Thyroid gland (tissue), 4 donors: ENCODE data around the gene RAB6C. TPM values are rescaled to one million over a fixed set of nuclear protein-coding genes. Genes with fewer than 3 reads are reported as not detected.
A peak's percentile ranks its signal among the peaks of the same experiment; 100 is the strongest.
"Not testable (repeated sequence)": the region's sequence is repeated elsewhere in the genome, so short reads cannot be mapped to it uniquely, and the experiment has no call there.

Experiments used
- DNase-seq, 2 donors: peaks; one replicate each; pipeline ENCODE4 v3.0.0-alpha.2; 2019
- H3K27ac ChIP-seq, 3 donors: fragments of 200-600 bp; sonication (generic); 1 replicate in 2 of 3; 2 replicates in 1 of 3; pipeline ENCODE4 v1.5.1; 2016 to 2019; ENCODE audit warnings: mild to moderate bottlenecking in 1 of 3, moderate library complexity in 1 of 3
- H3K27me3 ChIP-seq: fragments of 200-600 bp; sonication (generic); one replicate; pipeline ENCODE4 v1.5.1; 2019
- H3K36me3 ChIP-seq, 2 donors: fragments of 200-600 bp; sonication (generic); one replicate each; pipeline ENCODE4 v1.5.1; 2016 to 2019
- H3K4me1 ChIP-seq, 2 donors: fragments of 200-600 bp; sonication (generic); one replicate each; pipeline ENCODE4 v1.5.1; 2017 to 2019
- H3K4me3 ChIP-seq, 3 donors: fragments of 200-600 bp; sonication (generic); replicated peaks in 1 of 3; 1 replicate in 2 of 3; 2 replicates in 1 of 3; pipeline ENCODE4 v1.5.1; 2016; ENCODE audit warnings: mild to moderate bottlenecking in 1 of 3
- H3K9me3 ChIP-seq: fragments of 200-600 bp; sonication (generic); one replicate; pipeline ENCODE4 v1.5.1; 2017
- CTCF ChIP-seq, 6 experiments: fragments of 200-600 bp in 3 of 6; fragments of 450-650 bp in 3 of 6; sonication (generic) in 3 of 6; IDR thresholded peaks; one replicate each; pipeline ENCODE4 v1.5.1; 2016 to 2019; ENCODE audit warnings: antibody characterized with exemption in 6 of 6, mild to moderate bottlenecking in 2 of 6, inconsistent platforms in 1 of 6, moderate library complexity in 1 of 6
- POLR2A ChIP-seq, 2 donors: fragments of 450-650 bp; IDR thresholded peaks; one replicate each; pipeline ENCODE4 v1.6.1; 2017; ENCODE audit warnings: antibody characterized with exemption in 2 of 2, mild to moderate bottlenecking in 2 of 2, moderate library complexity in 1 of 2
- WGBS, 2 donors: methylation state at CpG; one replicate each; pipeline ENCODE4 v1.1.5; 2017; 5-methylcytosine and 5-hydroxymethylcytosine counted together
- intact Hi-C: fragments of 100-400 bp; cut with DNase I; formaldehyde crosslinking; loops from one replicate; pipeline ENCODE4 v1.15.1; 2023
- total RNA-seq, 4 donors: library from RNA; depleted of rRNA; stranded (reverse); fragments of >200 nt; gene quantifications; one replicate each; pipeline ENCODE4 v1.2.3, GENCODE V29; 2016

The RAB6C gene
- total RNA-seq, 4 donors from 2014 or later, result 0.11 to 0.40 (median 0.15) TPM; not detected in 1

DNA sequence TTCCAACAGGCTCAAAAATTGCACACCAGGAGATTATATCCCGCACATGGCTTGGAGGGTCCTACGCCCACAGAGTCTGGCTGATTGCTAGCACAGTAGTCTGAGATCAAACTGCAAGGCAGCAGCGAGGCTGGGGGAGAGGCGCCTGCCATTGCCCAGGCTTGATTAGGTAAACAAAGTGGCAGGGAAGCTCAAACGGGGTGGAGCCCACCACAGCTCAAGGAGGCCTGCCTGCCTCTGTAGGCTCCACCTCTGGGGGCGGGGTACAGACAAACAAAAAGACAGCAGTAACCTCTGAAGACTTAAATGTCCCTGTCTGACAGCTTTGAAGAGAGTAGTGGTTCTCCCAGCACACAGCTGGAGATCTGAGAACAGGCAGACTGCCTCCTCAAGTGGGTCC lies 19.3 kb downstream of the RAB6C start:
- intact Hi-C loops, H3K4me1 ChIP-seq, H3K4me3 ChIP-seq, DNase-seq, H3K27me3 ChIP-seq, H3K27ac ChIP-seq, H3K9me3 ChIP-seq, H3K36me3 ChIP-seq: not testable (repeated sequence)
- WGBS, 2 donors, result 82 to 84% methylated on average over 6 of the region's 6 CpGs

DNA sequence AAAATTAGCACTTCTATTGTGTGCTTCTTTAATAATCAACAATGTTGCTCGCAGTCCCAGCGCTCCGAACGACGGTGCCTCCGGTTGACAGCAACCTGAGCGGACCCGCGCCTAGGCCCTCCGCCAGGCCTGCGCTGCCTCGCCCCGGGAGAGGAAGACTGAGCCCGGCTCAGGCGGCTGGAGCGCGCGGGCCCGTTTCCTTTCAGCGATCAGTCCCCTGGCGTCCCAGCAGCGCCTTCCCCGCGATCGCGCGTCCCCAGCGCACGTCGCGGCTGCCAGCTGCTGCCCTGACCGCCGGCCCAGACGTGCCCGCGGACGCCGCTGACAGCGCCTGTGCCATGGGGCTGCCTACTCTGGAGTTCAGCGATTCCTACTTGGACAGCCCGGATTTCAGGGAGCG lies 26.4 kb downstream of the RAB6C start:
- intact Hi-C loops, H3K27me3 ChIP-seq, H3K36me3 ChIP-seq, H3K4me1 ChIP-seq, H3K4me3 ChIP-seq, H3K27ac ChIP-seq, H3K9me3 ChIP-seq: not testable (repeated sequence)
- WGBS, 2 donors, result 19% methylated on average over 15 of the region's 42 CpGs
- peak; percentile 11 to 29 for DNase-seq

GRCh38 chr2:130016701-130017100 lies 37.2 kb downstream of the RAB6C start:
- intact Hi-C loops, H3K27me3 ChIP-seq, H3K4me3 ChIP-seq, H3K9me3 ChIP-seq, H3K27ac ChIP-seq, H3K4me1 ChIP-seq, DNase-seq, H3K36me3 ChIP-seq: not testable (repeated sequence)
- WGBS, 2 donors, result 78 to 83% methylated on average over 5 of the region's 5 CpGs

- Histone ChIP-seq H3K27ac (no peak overlapping the region), H3K9me3 (no peaks in the 10 kb centered on the region), H3K4me1 (no peaks in the 10 kb centered on the region), H3K4me3 (no peak overlapping the region), H3K27me3 (no peaks in the 10 kb centered on the region), H3K36me3 (no peaks in the 10 kb centered on the region)
- DNase-seq, result no peak
- TF ChIP-seq POLR2A (IDR thresholded peaks at IDR 0.05) (no peak), CTCF (IDR thresholded peaks at IDR 0.05) (no peak)
- intact Hi-C loops, result no loop called here
- WGBS, 2 donors, result 76 to 85% methylated on average over 2 of the region's 2 CpGs
Observed at GRCh38 chr2:130019402-130019801, 39.9 kb downstream of the RAB6C start.

DNA sequence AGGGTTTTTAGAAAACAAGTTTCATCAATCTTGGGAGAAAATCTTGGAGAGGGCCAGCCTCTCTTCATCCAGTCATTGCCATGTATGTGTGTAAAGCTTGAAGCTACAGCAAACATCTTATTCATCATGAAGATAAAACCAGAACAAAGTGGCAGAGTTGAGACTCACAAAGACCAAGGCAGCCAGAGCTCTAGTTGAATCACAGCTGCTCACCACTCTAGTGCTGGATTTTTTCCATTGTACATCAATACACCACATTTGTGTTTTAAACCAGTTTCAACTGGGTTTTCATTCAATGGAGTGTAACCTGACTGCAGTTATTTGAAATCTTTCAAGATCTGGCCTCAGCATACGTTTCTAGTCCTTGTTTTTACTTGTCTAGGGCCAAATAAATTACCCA lies 40.6 kb downstream of the RAB6C start:
- H3K27ac ChIP-seq, H3K36me3 ChIP-seq, H3K4me1 ChIP-seq, H3K9me3 ChIP-seq, DNase-seq, H3K27me3 ChIP-seq, H3K4me3 ChIP-seq, intact Hi-C loops: not testable (repeated sequence)
- 20 to 23% methylated on average over 1 of the region's 1 CpG for WGBS, 2 donors

- 71 to 75% methylated on average over 1 of the region's 1 CpG for WGBS, 2 donors
- DNase-seq, result peak; percentile 2 to 3
- H3K27me3 ChIP-seq, H3K9me3 ChIP-seq, H3K27ac ChIP-seq, H3K4me3 ChIP-seq, H3K4me1 ChIP-seq, H3K36me3 ChIP-seq, intact Hi-C loops: not testable (repeated sequence)
Observed at GRCh38 chr2:130025931-130026330, 46.5 kb downstream of the RAB6C start.

Other genes starting within 250 kb of the RAB6C start
- under 1 TPM in 1 of 4 donors, not detected in 3; 0.27 TPM for gene POTEF, start 149.6 kb downstream of the RAB6C start, total RNA-seq
- 10 to 100 TPM in 3 of 4 donors, 1 to 10 TPM in 1; 9.8 to 35.1 (median 19.1) TPM for gene CCDC74B, start 165.4 kb downstream of the RAB6C start, total RNA-seq
- 10 to 100 TPM; 34.1 to 74.6 (median 59.0) TPM for gene SMPD4, start 201.9 kb downstream of the RAB6C start, total RNA-seq
- 100 to 1,000 TPM; 135 to 237 (median 221) TPM for gene MZT2B, start 202.6 kb downstream of the RAB6C start, total RNA-seq
- gene TUBA3E, start 218.8 kb downstream of the RAB6C start, total RNA-seq, result under 1 TPM in 1 of 4 donors, not detected in 3; 0.27 TPM